ENCODE measurements around the gene ST14.
A peak's percentile ranks its signal among the peaks of the same experiment; 100 is the strongest.
"Not testable (repeated sequence)": the region's sequence is repeated elsewhere in the genome, so short reads cannot be mapped to it uniquely, and the experiment has no call there.

Gene ST14

GRCh38 chr11:130192845-130193267 lies 33.3 kb downstream of the ST14 start:
- no peak for TF ChIP-seq CTCF (conservative IDR thresholded peaks at IDR 0.05; ENCODE audit: low read depth, low read length)
- no peak overlapping the region for H3K4me3 ChIP-seq (ENCODE audit: low read depth, low read length)
- DNase-seq (ENCODE audit: low read depth), result no peak

- not testable (repeated sequence) for H3K4me3 ChIP-seq (ENCODE audit: low read depth, low read length); DNase-seq (ENCODE audit: low read depth)
Observed at GRCh38 chr11:130193551-130193950, 34.0 kb downstream of the ST14 start.

- no peak for DNase-seq (ENCODE audit: low read depth)
- TF ChIP-seq CTCF (conservative IDR thresholded peaks at IDR 0.05; ENCODE audit: low read depth, low read length), result no peak
- no peak overlapping the region for H3K4me3 ChIP-seq (ENCODE audit: low read depth, low read length)
Observed at GRCh38 chr11:130194241-130195023, 34.9 kb downstream of the ST14 start.

- no peak overlapping the region for H3K4me3 ChIP-seq (ENCODE audit: low read depth, low read length)
- TF ChIP-seq CTCF (conservative IDR thresholded peaks at IDR 0.05; ENCODE audit: low read depth, low read length), result no peak
- no peak for DNase-seq (ENCODE audit: low read depth)
Observed at GRCh38 chr11:130197386-130198035, 37.9 kb downstream of the ST14 start.

- no peak overlapping the region for H3K4me3 ChIP-seq (ENCODE audit: low read depth, low read length)
- no peak for TF ChIP-seq CTCF (conservative IDR thresholded peaks at IDR 0.05; ENCODE audit: low read depth, low read length)
- DNase-seq (ENCODE audit: low read depth), result no peak
Observed at GRCh38 chr11:130198292-130198691, 38.7 kb downstream of the ST14 start.

- no peak overlapping the region for H3K4me3 ChIP-seq (ENCODE audit: low read depth, low read length)
- TF ChIP-seq CTCF (conservative IDR thresholded peaks at IDR 0.05; ENCODE audit: low read depth, low read length), result peak; percentile 6
- no peak for DNase-seq (ENCODE audit: low read depth)
Observed at GRCh38 chr11:130198964-130199363, 39.4 kb downstream of the ST14 start.

GRCh38 chr11:130199792-130200191 lies 40.2 kb downstream of the ST14 start:
- no peak for DNase-seq (ENCODE audit: low read depth)
- TF ChIP-seq CTCF (conservative IDR thresholded peaks at IDR 0.05; ENCODE audit: low read depth, low read length), result no peak
- no peak overlapping the region for H3K4me3 ChIP-seq (ENCODE audit: low read depth, low read length)

All from choroid plexus epithelial cell (primary cell).